K562 (cell line): ENCODE measurements around the gene CITED2. TPM values are rescaled to one million over a fixed set of nuclear protein-coding genes. Genes with fewer than 3 reads are reported as not detected.

Experiments used
- BACH1 ChIP-seq: fragments of 200-800 bp; sonication (Bioruptor generic); IDR thresholded peaks from 2 replicates; pipeline ENCODE4 v1.6.1; 2016; ENCODE audit warnings: missing genetic modification characterization, missing compliant biosample characterization
- BCL6 ChIP-seq: fragments of 250-450 bp; sonication (Bioruptor Pico); IDR thresholded peaks from 2 replicates; pipeline ENCODE4 v1.4.0; 2020
- DNMT1 ChIP-seq: fragments of 450-650 bp; IDR thresholded peaks from 2 replicates; pipeline ENCODE4 v1.6.1; 2016; ENCODE audit warnings: antibody characterized with exemption, mild to moderate bottlenecking
- EP400 ChIP-seq: fragments of 450-650 bp; IDR thresholded peaks from 2 replicates; pipeline ENCODE4 v1.6.1; 2017; ENCODE audit warnings: antibody characterized with exemption, mild to moderate bottlenecking, moderate library complexity
- FOSL1 ChIP-seq: fragments of 200-800 bp; sonication (Bioruptor generic); conservative IDR thresholded peaks from 2 replicates; pipeline ENCODE4 v1.6.1; 2016; ENCODE audit warnings: missing genetic modification characterization, missing compliant biosample characterization
- HNRNPK ChIP-seq: fragments of 200-400 bp; formaldehyde crosslinking; IDR thresholded peaks from one replicate; pipeline ENCODE4 v1.6.1; 2018; ENCODE audit warnings: mild to moderate bottlenecking, low read depth, low read length; ENCODE audit not compliant: poor library complexity, severe bottlenecking
- HNRNPLL ChIP-seq: fragments of 200-400 bp; formaldehyde crosslinking; IDR thresholded peaks from 2 replicates; pipeline ENCODE4 v1.6.1; 2017; ENCODE audit warnings: low read length, low read depth, mild to moderate bottlenecking; ENCODE audit not compliant: poor library complexity, severe bottlenecking
- MNT ChIP-seq, 2 experiments: fragments of 450-650 bp; conservative IDR thresholded peaks; 2 replicates each; pipeline ENCODE4 v1.6.1; 2017; ENCODE audit warnings: mild to moderate bottlenecking in 2 of 2, moderate library complexity in 2 of 2
- NCOA1 ChIP-seq: fragments of 450-650 bp; IDR thresholded peaks from 2 replicates; pipeline ENCODE4 v1.6.1; 2016; ENCODE audit warnings: low read depth
- NELFE ChIP-seq: IDR thresholded peaks from 2 replicates; pipeline ENCODE4 v1.6.1; 2011; ENCODE audit warnings: mild to moderate bottlenecking; ENCODE audit not compliant: insufficient read depth, insufficient read length
- RAD51 ChIP-seq: fragments of 450-650 bp; IDR thresholded peaks from 2 replicates; pipeline ENCODE4 v1.7.1; 2016; ENCODE audit warnings: low read depth, mild to moderate bottlenecking, borderline replicate concordance
- SMAD3 ChIP-seq: fragments of 450-650 bp; formaldehyde crosslinking; conservative IDR thresholded peaks from 2 replicates; pipeline ENCODE4 v1.4.0; 2020; ENCODE audit warnings: mild to moderate bottlenecking
- TBL1XR1 ChIP-seq, 2 experiments: IDR thresholded peaks; 2 replicates each; pipeline ENCODE4 v1.6.1; 2012; ENCODE audit warnings: improper control_type of control experiment in 2 of 2, low read length in 2 of 2, mild to moderate bottlenecking in 1 of 2
- YY1 ChIP-seq, 3 experiments: IDR thresholded peaks; 2 replicates each; pipeline ENCODE4 v1.6.1; 2011; ENCODE audit warnings: low read length in 2 of 3, mild to moderate bottlenecking in 2 of 3, moderate library complexity in 2 of 3, borderline replicate concordance in 1 of 3, control low read depth in 1 of 3, low read depth in 1 of 3; ENCODE audit not compliant: insufficient read depth in 3 of 3, insufficient replicate concordance in 2 of 3, control insufficient read depth in 1 of 3, insufficient read length in 1 of 3; ENCODE audit errors: extremely low read depth in 1 of 3
- ZFP30 ChIP-seq: fragments of 250-450 bp; sonication (Bioruptor Pico); IDR thresholded peaks from 2 replicates; pipeline ENCODE4 v1.8.0; 2022; ENCODE audit warnings: moderate library complexity, mild to moderate bottlenecking, inconsistent platforms, borderline replicate concordance
- ZNF146 ChIP-seq: IDR thresholded peaks from one replicate; pipeline ENCODE4 v1.6.1; 2018; ENCODE audit warnings: missing compliant biosample characterization; ENCODE audit not compliant: unreplicated experiment
- ZNF583 ChIP-seq: fragments of 250-450 bp; sonication (Bioruptor Pico); IDR thresholded peaks from 2 replicates; pipeline ENCODE4 v1.4.0; 2020
- ZNF707 ChIP-seq: fragments of 250-450 bp; sonication (Bioruptor Pico); conservative IDR thresholded peaks from 2 replicates; pipeline ENCODE4 v1.8.0; 2022; ENCODE audit warnings: inconsistent platforms, mild to moderate bottlenecking, moderate library complexity
- polyA plus RNA-seq, 8 experiments: library from polyadenylated mRNA; depleted of rRNA in 4 of 8; stranded (reverse) in 5 of 8; unstranded in 3 of 8; fragments of >200 nt; fragmentation: Nextera tagmentation in 2 of 8; fragmentation: Illumina TruSeq in 1 of 8; extraction: Ambion mirVana in 2 of 8; extraction: Trizol in 1 of 8; gene quantifications; 2 replicates each; pipeline versions ENCODE4 v1.2.1 to v1.2.3, GENCODE V29; 2011 to 2014; ENCODE audit warnings: inconsistent platforms in 1 of 8, missing spikeins in 1 of 8
- total RNA-seq, 7 experiments: library from RNA; depleted of rRNA in 6 of 7; stranded (reverse); fragments of >200 nt in 6 of 7; fragmentation: Illumina TruSeq in 2 of 7; extraction: Trizol in 2 of 7; gene quantifications; 2 replicates each; pipeline versions ENCODE4 v1.2.1 to v1.2.3, GENCODE V29; 2011 to 2021; ENCODE audit warnings: low replicate concordance in 1 of 7
- TF ChIP-seq, protein P1 (sequence below): fragments of 450-650 bp; formaldehyde crosslinking; conservative IDR thresholded peaks from 2 replicates; pipeline ENCODE4 v1.4.0; 2022; ENCODE audit warnings: mild to moderate bottlenecking, missing genetic modification characterization
- TF ChIP-seq, protein P2 (sequence below), 2 experiments: fragments of 450-650 bp in 1 of 2; IDR thresholded peaks; 2 replicates each; pipeline ENCODE4 v1.6.1; 2011 to 2017; ENCODE audit warnings: low read depth in 2 of 2, antibody characterized with exemption in 1 of 2, borderline replicate concordance in 1 of 2, low read length in 1 of 2, mild to moderate bottlenecking in 1 of 2, mixed read lengths in 1 of 2; ENCODE audit not compliant: control insufficient read depth in 1 of 2

CITED2 gene
- total and polyA plus RNA-seq, 9 of the 15 experiments (the other 6 are each of a cell fraction or from before 2014, with no cell fraction given), result 0.21 to 86.1 (median 17.5) TPM

GRCh38 chr6:139374357-139375225 lies at the start of gene CITED2 (continued):
- TF ChIP-seq SMAD3, result no peak
- peak; percentile 20 for TF ChIP-seq HNRNPK
- TF ChIP-seq YY1 (IDR thresholded peaks at IDR 0.05; ENCODE audit: borderline replicate concordance in 1 of 3, control insufficient read depth in 1 of 3, extremely low read depth in 1 of 3, insufficient read depth in 3 of 3, insufficient read length in 1 of 3, insufficient replicate concordance in 2 of 3, low read depth in 1 of 3, low read length in 2 of 3), result peak in 2 of 3 experiments; percentile 67 to 75
- no peak for TF ChIP-seq ZNF707 (CRISPR knock-in tag)
- TF ChIP-seq BACH1 (tag), result no peak
- TF ChIP-seq, protein P1, sequence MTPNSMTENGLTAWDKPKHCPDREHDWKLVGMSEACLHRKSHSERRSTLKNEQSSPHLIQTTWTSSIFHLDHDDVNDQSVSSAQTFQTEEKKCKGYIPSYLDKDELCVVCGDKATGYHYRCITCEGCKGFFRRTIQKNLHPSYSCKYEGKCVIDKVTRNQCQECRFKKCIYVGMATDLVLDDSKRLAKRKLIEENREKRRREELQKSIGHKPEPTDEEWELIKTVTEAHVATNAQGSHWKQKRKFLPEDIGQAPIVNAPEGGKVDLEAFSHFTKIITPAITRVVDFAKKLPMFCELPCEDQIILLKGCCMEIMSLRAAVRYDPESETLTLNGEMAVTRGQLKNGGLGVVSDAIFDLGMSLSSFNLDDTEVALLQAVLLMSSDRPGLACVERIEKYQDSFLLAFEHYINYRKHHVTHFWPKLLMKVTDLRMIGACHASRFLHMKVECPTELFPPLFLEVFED (CRISPR knock-in tag), result 0 out of 2 replicates have a peak, but pooled peaks have one; percentile 25
- TF ChIP-seq ZNF146, result no peak
- TF ChIP-seq TBL1XR1 (IDR thresholded peaks at IDR 0.05; ENCODE audit: low read length in 2 of 2), result peak in 1 of 2 experiments; percentile 44; a peak in 2 of 4 replicates
- TF ChIP-seq NCOA1, result peak; percentile 40; the same call in 1 of the 2 replicates
- TF ChIP-seq HNRNPLL, result peak; percentile 83
- TF ChIP-seq EP400, result peak; percentile 83; the same call in 1 of the 2 replicates
- no peak for TF ChIP-seq DNMT1
- TF ChIP-seq ZNF583, result no peak
- peak; percentile 88 to 93 for TF ChIP-seq MNT (conservative IDR thresholded peaks at IDR 0.05)
- TF ChIP-seq FOSL1, result 0 out of 2 replicates have a peak, but pooled peaks have one; percentile 7
- no peak for TF ChIP-seq RAD51
- no peak for TF ChIP-seq BCL6 (CRISPR knock-in tag)
- TF ChIP-seq, protein P2, sequence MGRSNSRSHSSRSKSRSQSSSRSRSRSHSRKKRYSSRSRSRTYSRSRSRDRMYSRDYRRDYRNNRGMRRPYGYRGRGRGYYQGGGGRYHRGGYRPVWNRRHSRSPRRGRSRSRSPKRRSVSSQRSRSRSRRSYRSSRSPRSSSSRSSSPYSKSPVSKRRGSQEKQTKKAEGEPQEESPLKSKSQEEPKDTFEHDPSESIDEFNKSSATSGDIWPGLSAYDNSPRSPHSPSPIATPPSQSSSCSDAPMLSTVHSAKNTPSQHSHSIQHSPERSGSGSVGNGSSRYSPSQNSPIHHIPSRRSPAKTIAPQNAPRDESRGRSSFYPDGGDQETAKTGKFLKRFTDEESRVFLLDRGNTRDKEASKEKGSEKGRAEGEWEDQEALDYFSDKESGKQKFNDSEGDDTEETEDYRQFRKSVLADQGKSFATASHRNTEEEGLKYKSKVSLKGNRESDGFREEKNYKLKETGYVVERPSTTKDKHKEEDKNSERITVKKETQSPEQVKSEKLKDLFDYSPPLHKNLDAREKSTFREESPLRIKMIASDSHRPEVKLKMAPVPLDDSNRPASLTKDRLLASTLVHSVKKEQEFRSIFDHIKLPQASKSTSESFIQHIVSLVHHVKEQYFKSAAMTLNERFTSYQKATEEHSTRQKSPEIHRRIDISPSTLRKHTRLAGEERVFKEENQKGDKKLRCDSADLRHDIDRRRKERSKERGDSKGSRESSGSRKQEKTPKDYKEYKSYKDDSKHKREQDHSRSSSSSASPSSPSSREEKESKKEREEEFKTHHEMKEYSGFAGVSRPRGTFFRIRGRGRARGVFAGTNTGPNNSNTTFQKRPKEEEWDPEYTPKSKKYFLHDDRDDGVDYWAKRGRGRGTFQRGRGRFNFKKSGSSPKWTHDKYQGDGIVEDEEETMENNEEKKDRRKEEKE (IDR thresholded peaks at IDR 0.05; ENCODE audit: borderline replicate concordance in 1 of 2, control insufficient read depth in 1 of 2, low read depth in 2 of 2, low read length in 1 of 2), result 0 out of 4 replicates have a peak, but pooled peaks of 1 of the 2 experiments have one; percentile 63
- TF ChIP-seq ZFP30, result no peak
- peak; percentile 86 for TF ChIP-seq NELFE
